Uterus (tissue), 2 donors: Measurements from ENCODE around the gene POLR3B.

Experiments
- POLR2A ChIP-seq, 2 donors: fragments of 450-650 bp; IDR thresholded peaks; one replicate each; pipeline ENCODE4 v1.6.1; 2016; ENCODE audit warnings: antibody characterized with exemption in 2 of 2, mild to moderate bottlenecking in 1 of 2, moderate library complexity in 1 of 2
- TF ChIP-seq, protein P1 (sequence below), 4 experiments: fragments of 200-600 bp in 2 of 4; fragments of 450-650 bp in 2 of 4; sonication (generic) in 2 of 4; IDR thresholded peaks; one replicate each; pipeline ENCODE4 v1.5.1; 2016 to 2019; ENCODE audit warnings: antibody characterized with exemption in 4 of 4, mild to moderate bottlenecking in 2 of 4, moderate library complexity in 1 of 4

DNA sequence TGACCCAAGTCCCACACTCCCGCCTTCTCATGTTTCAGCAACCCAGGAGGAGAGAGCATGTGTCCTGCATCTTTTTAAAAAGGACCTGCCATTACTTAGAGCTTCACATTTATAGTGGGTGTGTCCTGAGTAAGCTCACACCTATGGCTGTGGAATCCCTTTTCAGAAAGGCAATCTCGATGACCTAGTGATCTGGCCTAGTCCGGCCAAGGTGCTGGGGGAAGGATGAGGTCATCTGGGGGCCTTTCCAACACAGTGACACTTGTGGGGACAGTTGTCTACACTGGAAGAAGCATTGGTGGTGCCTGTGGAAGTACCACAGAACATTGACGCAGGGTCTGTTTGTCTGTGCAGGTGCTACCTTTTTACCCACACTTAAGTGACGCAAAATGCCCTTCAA is 46.9 kb upstream of the POLR3B start:
- no peak for TF ChIP-seq POLR2A (IDR thresholded peaks at IDR 0.05)
- TF ChIP-seq, protein P1, sequence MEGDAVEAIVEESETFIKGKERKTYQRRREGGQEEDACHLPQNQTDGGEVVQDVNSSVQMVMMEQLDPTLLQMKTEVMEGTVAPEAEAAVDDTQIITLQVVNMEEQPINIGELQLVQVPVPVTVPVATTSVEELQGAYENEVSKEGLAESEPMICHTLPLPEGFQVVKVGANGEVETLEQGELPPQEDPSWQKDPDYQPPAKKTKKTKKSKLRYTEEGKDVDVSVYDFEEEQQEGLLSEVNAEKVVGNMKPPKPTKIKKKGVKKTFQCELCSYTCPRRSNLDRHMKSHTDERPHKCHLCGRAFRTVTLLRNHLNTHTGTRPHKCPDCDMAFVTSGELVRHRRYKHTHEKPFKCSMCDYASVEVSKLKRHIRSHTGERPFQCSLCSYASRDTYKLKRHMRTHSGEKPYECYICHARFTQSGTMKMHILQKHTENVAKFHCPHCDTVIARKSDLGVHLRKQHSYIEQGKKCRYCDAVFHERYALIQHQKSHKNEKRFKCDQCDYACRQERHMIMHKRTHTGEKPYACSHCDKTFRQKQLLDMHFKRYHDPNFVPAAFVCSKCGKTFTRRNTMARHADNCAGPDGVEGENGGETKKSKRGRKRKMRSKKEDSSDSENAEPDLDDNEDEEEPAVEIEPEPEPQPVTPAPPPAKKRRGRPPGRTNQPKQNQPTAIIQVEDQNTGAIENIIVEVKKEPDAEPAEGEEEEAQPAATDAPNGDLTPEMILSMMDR (IDR thresholded peaks at IDR 0.05): no peak
